Measurements from ENCODE around the gene JSRP1. TPM values are rescaled to one million over a fixed set of nuclear protein-coding genes. Genes with fewer than 3 reads are reported as not detected.

JSRP1 gene
- total and polyA plus RNA-seq, 2 experiments from 2014 or later: 0.30 to 0.93 TPM

DNA sequence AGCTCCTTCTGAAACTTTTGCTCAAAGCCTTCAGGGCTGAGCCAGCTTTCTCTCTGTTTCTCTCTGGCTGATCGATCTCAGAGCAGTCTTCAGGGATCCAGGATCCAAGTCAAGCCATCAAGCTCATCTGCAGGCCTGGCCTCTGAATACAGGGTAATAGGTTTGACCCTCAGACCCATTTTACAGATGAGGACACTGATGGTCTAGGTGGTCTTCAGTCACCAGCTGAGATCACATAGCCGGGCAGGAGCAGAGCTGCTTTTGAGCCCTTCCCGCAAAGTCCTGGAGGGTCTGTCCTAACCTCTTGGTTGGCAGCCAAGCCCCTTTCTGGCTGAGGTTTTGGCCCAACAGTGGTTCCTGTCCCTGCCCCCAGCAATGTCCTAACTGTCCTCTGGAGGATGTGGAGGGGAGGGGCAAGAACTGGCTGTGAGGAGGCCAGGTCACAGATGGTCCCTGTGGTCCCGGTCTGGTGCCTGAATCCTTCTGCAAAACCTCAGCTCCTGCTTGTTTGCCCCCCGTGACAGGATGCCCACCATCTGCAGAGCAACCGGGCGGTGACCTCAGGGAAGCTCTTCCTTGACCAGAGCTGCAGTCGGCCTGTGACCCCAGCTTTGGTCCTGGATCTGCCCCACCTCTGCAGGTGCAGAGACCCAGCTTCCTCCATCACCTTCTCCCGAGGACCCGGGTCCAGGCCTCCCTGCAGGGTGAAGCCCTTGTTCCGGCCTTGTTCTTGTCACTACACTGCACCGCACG, 31.5 kb upstream of the JSRP1 start:
- DNase-seq (ENCODE audit: low spot score): no peak
- no peak overlapping the region for H3K4me3 ChIP-seq
- no peak overlapping the region for H3K27ac ChIP-seq
- peaks cover 15% of the 10 kb centered on the region for H3K4me1 ChIP-seq (ENCODE audit: insufficient read depth)
- H3K36me3 ChIP-seq (replicated peaks; ENCODE audit: insufficient read depth, low read depth): no peaks in the 10 kb centered on the region
- H3K9me2 ChIP-seq (replicated peaks; ENCODE audit: insufficient read depth): no peaks in the 10 kb centered on the region
- peaks cover 65% of the 10 kb centered on the region for H3K27me3 ChIP-seq
- 87% methylated on average over 13 of the region's 13 CpGs for WGBS (ENCODE audit: low lambda C conversion rate, missing lambda C conversion rate)
- H2AFZ ChIP-seq: no peak overlapping the region
- H3K9me3 ChIP-seq (ENCODE audit: low read depth): no peaks in the 10 kb centered on the region
- no peaks in the 10 kb centered on the region for H3K79me2 ChIP-seq
- TF ChIP-seq EZH2phosphoT487 (IDR thresholded peaks at IDR 0.05; ENCODE audit: low read depth, severe bottlenecking, unreplicated experiment): no peak
- TF ChIP-seq, protein P1, sequence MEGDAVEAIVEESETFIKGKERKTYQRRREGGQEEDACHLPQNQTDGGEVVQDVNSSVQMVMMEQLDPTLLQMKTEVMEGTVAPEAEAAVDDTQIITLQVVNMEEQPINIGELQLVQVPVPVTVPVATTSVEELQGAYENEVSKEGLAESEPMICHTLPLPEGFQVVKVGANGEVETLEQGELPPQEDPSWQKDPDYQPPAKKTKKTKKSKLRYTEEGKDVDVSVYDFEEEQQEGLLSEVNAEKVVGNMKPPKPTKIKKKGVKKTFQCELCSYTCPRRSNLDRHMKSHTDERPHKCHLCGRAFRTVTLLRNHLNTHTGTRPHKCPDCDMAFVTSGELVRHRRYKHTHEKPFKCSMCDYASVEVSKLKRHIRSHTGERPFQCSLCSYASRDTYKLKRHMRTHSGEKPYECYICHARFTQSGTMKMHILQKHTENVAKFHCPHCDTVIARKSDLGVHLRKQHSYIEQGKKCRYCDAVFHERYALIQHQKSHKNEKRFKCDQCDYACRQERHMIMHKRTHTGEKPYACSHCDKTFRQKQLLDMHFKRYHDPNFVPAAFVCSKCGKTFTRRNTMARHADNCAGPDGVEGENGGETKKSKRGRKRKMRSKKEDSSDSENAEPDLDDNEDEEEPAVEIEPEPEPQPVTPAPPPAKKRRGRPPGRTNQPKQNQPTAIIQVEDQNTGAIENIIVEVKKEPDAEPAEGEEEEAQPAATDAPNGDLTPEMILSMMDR (IDR thresholded peaks at IDR 0.05; ENCODE audit: poor library complexity): no peak
- TF ChIP-seq EZH2 (IDR thresholded peaks at IDR 0.05; ENCODE audit: borderline replicate concordance): no peak
- H3K4me2 ChIP-seq: no peak overlapping the region
- H4K20me1 ChIP-seq (ENCODE audit: insufficient read depth, poor library complexity, severe bottlenecking): peaks cover 3% of the 10 kb centered on the region

DNA sequence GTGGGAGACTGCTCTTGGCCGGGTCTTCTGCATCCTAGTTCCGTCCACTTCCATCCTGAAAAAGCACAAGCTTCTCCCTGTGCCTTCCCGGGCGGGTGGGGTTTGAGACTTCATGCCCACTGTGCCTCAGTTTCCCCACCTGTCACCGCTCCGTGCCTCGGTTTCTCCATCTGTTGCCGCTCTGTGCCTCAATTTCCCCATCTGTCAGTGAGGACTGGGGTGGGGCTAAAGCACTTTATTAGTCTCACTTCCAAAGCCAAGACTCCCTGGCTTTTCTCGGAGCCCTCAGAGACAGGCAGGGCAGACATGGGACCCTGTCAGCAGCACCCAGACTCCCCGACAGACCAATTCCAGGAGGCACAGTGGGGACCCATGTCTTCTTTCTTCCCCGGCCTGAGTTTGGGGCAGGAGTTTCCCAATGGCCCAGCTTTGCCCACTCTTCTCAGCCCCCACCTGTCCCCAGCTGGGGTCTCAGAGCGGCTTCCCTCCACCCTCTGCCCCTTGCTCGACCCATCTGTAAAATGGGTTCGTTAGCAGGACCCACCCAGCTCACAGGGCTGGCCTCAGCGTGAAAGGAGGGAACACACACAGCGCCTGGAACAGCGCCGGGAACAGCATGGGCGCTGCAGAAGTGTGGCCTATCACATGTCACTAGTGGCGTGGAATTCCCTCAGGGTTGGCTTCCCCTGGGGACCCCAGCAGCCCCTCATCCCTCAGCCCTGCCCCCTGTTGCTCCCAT, 30.4 kb upstream of the JSRP1 start:
- Histone ChIP-seq H3K27ac (no peak overlapping the region), H3K4me2 (no peak overlapping the region), H3K9me3 (ENCODE audit: low read depth) (no peaks in the 10 kb centered on the region), H2AFZ (no peak overlapping the region), H3K79me2 (no peaks in the 10 kb centered on the region), H3K27me3 (peaks cover 63% of the 10 kb centered on the region), H3K4me1 (ENCODE audit: insufficient read depth) (peaks cover 26% of the 10 kb centered on the region), H3K4me3 (no peak overlapping the region), H3K9me2 (replicated peaks; ENCODE audit: insufficient read depth) (no peaks in the 10 kb centered on the region), H4K20me1 (ENCODE audit: insufficient read depth, poor library complexity, severe bottlenecking) (peaks cover 3% of the 10 kb centered on the region), H3K36me3 (replicated peaks; ENCODE audit: insufficient read depth, low read depth) (no peaks in the 10 kb centered on the region)
- no peak for DNase-seq (ENCODE audit: low spot score)
- TF ChIP-seq, protein P1 (IDR thresholded peaks at IDR 0.05; ENCODE audit: poor library complexity): no peak
- TF ChIP-seq EZH2phosphoT487 (IDR thresholded peaks at IDR 0.05; ENCODE audit: low read depth, severe bottlenecking, unreplicated experiment) (no peak), EZH2 (IDR thresholded peaks at IDR 0.05; ENCODE audit: borderline replicate concordance) (no peak)
- WGBS (ENCODE audit: low lambda C conversion rate, missing lambda C conversion rate): 86% methylated on average over 20 of the region's 20 CpGs

- DNase-seq (ENCODE audit: low spot score): no peak
Measured at GRCh38 chr19:2283835-2284507, 27.8 kb upstream of the JSRP1 start.

More at GRCh38 chr19:2283835-2284507, 27.8 kb upstream of the JSRP1 start:
- Histone ChIP-seq H3K4me3 (no peak overlapping the region), H3K79me2 (no peaks in the 10 kb centered on the region), H3K9me2 (replicated peaks; ENCODE audit: insufficient read depth) (no peaks in the 10 kb centered on the region), H3K4me2 (no peak overlapping the region), H2AFZ (no peak overlapping the region), H3K9me3 (ENCODE audit: low read depth) (no peaks in the 10 kb centered on the region), H3K27me3 (peaks cover 37% of the 10 kb centered on the region), H3K4me1 (ENCODE audit: insufficient read depth) (peaks cover 11% of the 10 kb centered on the region), H3K36me3 (replicated peaks; ENCODE audit: insufficient read depth, low read depth) (no peaks in the 10 kb centered on the region), H3K27ac (no peak overlapping the region), H4K20me1 (ENCODE audit: insufficient read depth, poor library complexity, severe bottlenecking) (no peaks in the 10 kb centered on the region)
- no peak for TF ChIP-seq EZH2 (IDR thresholded peaks at IDR 0.05; ENCODE audit: borderline replicate concordance)
- TF ChIP-seq EZH2phosphoT487 (IDR thresholded peaks at IDR 0.05; ENCODE audit: low read depth, severe bottlenecking, unreplicated experiment): no peak
- TF ChIP-seq, protein P1 (IDR thresholded peaks at IDR 0.05; ENCODE audit: poor library complexity): no peak
- WGBS (ENCODE audit: low lambda C conversion rate, missing lambda C conversion rate): 92% methylated on average over 8 of the region's 8 CpGs

Data from hepatocyte (in vitro differentiated cells).